GM18505 (cell line): ENCODE measurements around the gene IL17RD.

ENCODE experiments used
- ATAC-seq: cut with Tn5 transposase; IDR thresholded peaks from one replicate; pipeline ENCODE4 v1.9.1; 2021; ENCODE audit not compliant: unreplicated experiment
- POLR2A ChIP-seq: IDR thresholded peaks from 4 replicates; pipeline ENCODE4 v1.6.1; 2011; ENCODE audit warnings: borderline replicate concordance; ENCODE audit not compliant: insufficient read depth, insufficient read length; ENCODE audit errors: extremely low read depth

Gene IL17RD

DNA sequence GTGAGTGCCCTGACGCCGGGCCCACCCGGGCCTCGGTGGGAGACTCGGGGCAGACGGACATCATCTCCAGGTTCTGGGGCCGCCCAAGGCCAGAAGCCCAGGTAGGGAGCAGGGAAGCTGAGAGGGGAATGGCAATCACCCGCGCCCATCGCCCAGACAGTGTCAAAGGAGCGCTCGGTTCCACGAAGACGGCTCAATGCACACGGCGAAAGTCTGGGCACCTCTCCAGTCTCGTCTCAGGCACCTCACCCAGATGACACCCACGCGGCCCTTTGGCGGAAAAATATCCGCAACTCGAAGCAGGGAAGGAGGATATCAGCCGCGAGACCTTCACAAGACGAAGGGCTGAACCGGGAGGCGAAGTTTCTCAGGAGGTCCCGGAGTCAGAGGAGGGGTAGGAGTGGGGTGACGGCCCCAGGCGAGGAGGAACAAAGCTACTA is 916 bp downstream of the IL17RD start:
- ATAC-seq, result no peak
- TF ChIP-seq POLR2A, result no peak

DNA sequence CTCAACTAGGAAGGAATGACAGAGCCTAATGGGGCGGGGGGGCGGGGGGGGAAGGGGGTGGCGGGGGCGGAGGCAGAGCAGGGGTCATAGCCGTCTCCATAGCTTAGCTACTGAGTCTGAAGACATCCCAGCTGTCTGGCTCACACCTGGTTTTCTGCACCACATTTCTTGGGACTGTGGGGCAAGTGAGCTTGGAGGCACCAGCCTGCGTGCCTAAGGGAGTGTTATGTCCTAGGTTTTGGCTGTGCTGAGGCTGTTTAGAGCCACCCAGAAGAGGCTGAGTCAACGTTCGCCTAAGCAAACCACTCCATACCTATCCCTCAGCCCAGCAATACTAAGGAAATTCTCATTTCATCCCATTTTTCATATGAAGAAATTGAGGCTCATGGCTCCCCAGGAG is 1.4 kb downstream of the IL17RD start:
- TF ChIP-seq POLR2A, result no peak
- no peak for ATAC-seq

DNA sequence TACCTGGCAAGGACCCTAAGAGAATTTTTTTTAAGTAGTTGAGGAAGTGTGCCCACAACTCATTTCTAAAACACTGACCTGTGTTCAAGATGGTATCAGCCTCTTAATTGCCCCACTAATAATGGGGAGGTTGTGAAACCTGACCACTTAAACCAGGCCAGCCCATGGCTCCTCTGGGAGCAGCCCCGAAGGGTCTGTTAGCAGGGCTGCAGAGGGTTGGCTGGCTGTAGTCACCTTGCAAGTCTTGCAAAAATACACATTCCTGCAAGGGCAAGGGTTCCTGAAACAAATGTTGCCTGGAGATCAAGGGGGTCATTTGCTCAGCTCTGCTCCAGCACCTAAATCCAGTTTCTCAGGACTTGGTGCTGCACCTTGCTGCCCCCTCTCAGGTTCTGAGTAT is 3.2 kb downstream of the IL17RD start:
- no peak for ATAC-seq
- no peak for TF ChIP-seq POLR2A

DNA sequence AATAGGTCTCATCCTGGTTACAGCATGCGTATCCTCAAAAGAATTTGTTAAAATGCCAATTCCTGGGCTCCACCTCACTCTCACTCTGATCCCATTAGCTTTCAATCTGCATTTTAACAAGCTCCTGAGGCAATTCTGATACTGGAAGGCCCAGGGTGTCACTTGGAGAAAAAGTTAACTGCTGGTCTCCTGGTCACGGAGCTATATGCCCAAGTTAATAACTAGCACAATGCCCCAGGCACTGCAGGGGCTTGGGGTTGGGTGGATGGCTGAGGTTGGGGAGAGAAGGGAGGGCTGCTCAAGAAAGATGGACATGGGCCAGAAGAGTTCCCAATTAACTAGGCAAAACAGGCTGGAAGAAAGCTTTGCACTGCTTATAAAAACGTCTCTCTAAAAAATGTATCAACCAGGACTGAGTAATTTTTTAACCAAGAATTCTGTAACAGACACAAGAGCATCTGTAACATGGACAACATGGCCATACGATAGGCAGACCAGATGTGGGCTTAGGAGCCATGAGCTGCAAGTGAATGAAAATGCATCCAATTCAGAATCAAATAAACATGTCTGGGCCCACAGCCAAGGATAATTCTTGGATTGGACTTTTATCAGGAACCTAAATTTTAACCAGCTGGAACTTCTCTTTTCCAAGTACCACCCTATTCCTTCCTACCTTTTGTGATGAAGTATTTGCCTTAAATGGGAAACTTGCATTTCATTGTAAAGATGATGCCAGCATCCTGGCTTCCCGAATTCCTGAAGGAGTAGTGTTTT is 4.2 kb downstream of the IL17RD start:
- no peak for TF ChIP-seq POLR2A
- no peak for ATAC-seq

DNA sequence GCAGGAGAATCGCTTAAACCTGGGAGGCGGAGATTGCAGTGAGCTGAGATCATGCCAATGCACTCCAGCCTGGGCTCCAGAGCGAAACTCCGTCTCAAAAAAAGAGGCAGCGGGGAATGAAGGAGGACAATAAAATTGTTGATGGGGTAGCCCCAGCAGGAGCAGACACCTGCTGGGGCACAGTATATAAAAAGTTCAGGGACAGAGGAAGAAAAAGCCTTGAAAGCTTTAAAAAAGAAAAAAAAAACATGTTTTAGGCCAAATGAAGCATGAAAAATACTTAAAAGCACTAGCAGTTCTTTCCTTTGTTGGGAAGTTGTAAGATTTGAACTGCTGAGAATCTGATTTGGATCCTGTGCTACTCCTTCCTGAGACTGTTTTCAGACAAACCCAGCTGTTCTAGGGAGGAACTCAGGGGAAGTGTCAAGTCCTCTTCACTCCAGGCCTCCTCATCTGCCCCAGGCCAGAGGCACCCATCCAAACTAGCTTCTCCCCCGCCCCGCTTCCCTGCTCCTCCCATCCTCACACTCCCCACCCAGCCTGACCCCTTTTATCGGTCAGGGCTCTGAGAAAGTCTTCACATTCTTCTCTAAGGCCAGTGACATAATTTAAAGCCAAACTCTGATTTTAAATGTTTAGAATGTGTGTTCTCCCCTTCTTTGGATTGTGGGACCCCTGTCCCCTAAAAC is 4.9 kb downstream of the IL17RD start:
- ATAC-seq, result no peak
- no peak for TF ChIP-seq POLR2A

DNA sequence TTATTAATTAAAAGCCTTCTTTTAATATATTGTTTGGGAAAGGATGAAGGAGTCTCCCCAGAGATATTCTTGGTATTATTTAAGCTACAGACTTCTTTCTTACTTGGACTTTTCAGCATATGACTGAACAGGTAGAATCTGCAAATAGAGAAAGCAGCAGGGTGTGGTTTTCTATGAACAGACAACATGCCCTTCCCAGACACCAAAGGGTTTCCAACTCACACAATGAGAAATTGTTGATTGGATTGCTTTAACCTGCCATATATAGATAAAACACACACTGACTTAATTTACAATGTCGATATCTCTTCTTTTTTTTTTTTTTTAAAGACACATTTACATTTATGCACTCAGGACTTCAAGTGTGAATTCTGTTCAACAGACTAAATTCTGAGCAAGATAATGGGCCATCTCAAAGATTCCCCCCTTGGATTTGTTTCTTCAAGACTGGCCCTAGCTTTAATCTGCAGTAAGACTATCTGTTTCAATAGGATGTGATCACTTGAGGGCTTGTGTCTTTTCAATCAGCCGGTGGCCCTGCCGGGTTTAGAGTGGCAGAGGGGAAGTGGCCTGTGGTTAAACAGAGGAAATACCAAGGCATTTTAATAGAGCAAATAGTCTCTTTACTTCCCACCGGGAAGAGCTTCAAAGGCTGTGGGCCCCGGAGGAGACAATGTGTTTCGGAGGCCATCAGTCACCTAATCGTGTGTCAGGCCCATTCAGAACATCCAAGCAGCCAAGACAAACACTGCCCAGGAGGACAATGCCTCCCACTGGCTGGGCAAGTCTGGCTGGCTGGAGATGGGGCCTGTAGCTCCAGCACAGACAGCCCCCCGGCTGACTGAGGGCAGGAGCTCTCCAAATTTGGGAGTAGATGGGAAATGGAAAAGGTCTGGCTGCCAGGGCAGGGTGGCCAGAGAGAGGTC is 6.1 kb downstream of the IL17RD start:
- no peak for TF ChIP-seq POLR2A
- ATAC-seq, result no peak

DNA sequence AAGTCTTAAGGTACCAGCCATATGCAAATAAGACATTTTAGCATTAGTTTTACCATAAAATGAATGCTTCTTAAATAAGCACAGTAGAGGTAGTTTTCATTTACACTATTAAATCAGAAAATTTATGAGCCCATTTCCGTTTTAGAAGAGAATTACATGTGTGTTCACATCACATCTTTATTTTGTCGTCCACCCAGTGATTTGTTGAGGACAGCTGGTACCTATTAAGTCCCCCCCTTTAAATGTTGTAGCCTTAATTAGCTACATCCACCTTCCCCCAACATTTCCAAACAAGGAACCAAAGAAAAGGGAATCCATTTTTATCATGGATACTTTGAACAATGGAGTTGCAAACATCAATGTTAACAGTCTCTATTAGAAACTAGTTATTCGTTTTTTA is 6.8 kb downstream of the IL17RD start:
- ATAC-seq, result no peak
- TF ChIP-seq POLR2A, result no peak

DNA sequence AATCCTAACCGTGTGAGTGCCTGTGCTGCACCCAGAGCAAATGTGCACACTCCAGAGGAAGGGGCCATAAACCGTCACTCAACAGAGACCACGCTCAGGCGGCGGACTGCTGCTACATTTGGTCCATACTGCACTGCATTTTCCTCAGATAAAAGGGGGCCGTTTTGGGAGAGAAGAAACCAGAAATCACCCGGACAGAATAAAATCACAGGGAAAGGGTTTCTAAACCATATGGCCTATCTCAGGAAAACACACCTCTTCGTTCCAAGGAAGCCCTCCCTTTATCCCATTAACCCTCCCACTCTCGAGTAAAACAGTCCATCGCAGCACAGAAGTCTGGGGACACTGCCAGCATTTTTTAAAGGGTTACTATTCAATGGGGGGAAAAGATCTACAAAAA is 7.6 kb downstream of the IL17RD start:
- ATAC-seq, result no peak
- TF ChIP-seq POLR2A, result no peak

DNA sequence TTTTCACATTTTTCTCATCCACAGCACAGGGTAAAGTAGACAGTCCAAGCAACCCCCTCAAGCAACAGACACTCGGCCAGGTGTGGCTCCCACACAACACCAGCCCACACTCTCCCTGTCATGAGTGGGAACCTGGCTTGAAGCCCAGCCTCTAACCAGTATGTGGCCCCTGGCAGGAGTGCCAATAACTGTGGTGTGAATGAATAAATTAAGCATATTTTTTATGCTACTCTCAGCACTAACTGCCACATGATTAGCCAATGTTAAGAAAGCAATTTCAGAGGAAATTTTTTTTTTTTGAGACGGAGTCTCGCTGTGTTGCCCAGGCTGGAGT is 9.9 kb downstream of the IL17RD start:
- TF ChIP-seq POLR2A, result no peak
- no peak for ATAC-seq

DNA sequence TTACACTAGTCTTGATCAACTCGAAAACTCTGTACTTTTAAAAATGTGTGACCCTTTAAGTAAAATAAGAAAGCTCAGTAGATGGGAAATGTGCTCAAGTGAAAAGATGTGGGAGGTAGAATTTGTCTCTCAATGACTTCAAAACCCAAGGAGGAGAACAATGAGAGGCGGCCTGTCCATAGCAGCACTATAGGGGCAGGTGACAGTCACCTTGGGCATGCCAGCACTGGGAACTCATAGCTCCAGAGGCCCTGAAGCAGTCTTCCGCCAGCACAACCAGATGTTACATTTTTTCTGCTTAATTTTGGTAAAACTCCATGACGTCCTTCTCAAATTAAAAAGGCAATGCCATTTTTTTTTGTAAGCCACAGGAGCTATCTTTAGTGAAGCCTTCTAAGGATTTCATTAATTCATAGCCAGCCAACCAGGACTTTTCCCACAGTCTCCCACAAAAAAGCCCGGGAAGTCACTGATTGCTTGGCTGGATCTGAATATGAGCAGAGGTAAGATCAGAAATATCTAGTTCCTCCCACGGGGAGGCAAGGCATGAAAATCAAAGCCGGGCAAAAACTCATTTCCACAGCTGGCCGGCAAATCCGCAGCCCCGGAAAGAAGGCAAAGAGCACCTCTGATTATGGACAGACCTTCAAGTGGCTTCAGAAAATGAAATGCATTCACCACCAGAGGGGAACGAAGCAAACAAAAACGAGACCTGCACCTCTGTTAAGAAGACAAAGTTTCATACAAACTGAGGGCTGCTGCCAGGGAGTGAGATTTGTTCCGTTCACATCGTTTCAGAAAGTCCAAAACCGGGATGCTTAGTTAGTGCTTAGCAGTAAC is 10.5 kb downstream of the IL17RD start:
- TF ChIP-seq POLR2A, result no peak
- no peak for ATAC-seq

DNA sequence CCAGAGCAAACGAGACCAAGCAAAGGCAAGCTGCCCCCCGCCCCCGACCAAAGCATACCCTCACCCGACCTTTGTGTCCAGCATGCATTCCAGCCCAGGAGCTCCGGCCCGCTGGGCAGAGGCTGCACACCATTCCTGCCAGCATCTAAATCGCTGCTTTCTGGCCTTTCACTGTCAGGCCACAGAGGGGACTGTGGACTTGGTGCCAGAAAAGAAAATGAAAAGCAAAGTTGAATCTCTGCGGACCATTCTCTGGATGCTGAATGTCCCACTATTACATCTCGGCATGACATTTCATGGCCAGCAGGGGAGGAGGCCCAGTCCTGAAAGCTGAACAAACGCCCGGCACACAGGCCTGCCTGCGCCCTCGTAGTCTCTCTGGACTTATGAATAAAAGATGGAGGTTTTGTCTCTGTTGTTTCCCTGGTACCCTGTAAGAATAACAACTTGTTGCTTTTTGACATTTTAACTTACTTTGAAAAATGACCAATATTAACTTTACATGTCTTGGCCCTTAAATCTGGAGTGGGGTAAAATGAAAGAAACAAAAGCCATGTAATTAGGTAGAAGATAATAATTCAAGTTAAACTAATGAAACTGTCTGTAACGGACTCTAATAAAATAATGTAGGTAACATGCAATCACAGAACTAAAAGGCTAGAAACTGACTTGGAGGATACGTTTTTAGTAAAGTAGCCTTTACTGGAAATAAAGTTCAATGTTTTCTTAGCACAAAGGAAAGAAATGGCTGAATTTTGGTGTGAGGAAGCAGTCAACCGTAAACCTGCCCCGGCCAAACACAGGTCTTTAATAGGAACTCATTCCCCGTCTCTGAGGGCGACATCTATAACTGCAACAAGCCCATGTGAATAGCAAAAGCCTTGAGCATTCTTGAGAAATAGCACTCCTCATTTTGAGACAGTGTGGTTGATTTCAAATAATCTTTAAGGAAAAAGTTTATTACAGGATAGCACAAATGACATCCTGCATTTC is 12.7 kb downstream of the IL17RD start:
- ATAC-seq, result no peak
- TF ChIP-seq POLR2A, result no peak

DNA sequence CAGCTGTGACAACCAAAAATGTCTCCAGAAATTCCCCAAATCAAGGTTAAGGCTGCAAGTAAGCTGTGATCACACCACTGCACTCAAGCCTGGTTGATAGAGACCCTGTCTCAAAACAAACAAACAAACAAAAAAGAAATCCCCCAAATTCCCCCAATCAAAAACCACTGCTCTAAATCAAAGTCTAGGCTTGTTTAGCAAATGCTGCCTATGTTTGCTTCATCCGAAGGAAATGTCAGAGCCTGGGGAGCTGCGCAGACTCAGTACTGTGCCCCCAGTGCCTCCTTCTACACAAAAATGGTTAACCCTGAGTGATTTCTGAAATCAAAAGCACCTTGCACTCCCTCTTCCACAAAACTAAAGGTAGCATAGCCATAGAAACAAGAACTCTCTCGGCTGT is 13.4 kb downstream of the IL17RD start:
- no peak for ATAC-seq
- TF ChIP-seq POLR2A, result no peak
